ENCODE measurements around the gene ATR.

The ATR gene

GRCh38 chr3:142447852-142448823 is 130.4 kb downstream of the ATR start, which contains the start of gene XRN1 (continued):
- TF ChIP-seq ZNF610 (tag by site-specific recombination; IDR thresholded peaks at IDR 0.05; ENCODE audit: borderline replicate concordance), result no peak
- TF ChIP-seq KLF1 (tag by site-specific recombination; IDR thresholded peaks at IDR 0.05), result 0 out of 2 replicates have a peak, but pooled peaks have one; percentile 9
- TF ChIP-seq ZSCAN16 (tag by site-specific recombination; IDR thresholded peaks at IDR 0.05), result no peak
- TF ChIP-seq GLI2 (tag by site-specific recombination; IDR thresholded peaks at IDR 0.05; ENCODE audit: borderline replicate concordance, low read depth), result no peak
- no peak; the same call in 1 of the 2 replicates for TF ChIP-seq ZNF76 (tag by site-specific recombination; IDR thresholded peaks at IDR 0.05; ENCODE audit: borderline replicate concordance, low read depth)

- no peaks in the 10 kb centered on the region; the same call in 1 of the 2 replicates for H3K4me1 ChIP-seq (ENCODE audit: control insufficient read depth, insufficient read depth, low read length)
- H3K27ac ChIP-seq (ENCODE audit: extremely low read depth, low read depth, low read length), result peak overlapping the region; percentile 86
- ChIA-PET CTCF (no interaction called here), POLR2A (interaction anchor here (0.6 kb wide), 1 partner anchor 18 kb away, joined by 3 read pairs; no protein-coding TSS in a partner anchor)
- no peaks in the 10 kb centered on the region for H3K9me3 ChIP-seq (ENCODE audit: control insufficient read depth, insufficient read depth, low read depth, low read length)
- peaks cover 0 to 25% of the 10 kb centered on the region in 2 experiments; a peak in 1 of 3 replicates for H3K36me3 ChIP-seq (ENCODE audit: control insufficient read depth in 2 of 2, insufficient read depth in 1 of 2, low read length in 2 of 2)
- peak overlapping the region; percentile 73 for H3K4me3 ChIP-seq (ENCODE audit: low read depth, low read length)
- TF ChIP-seq ZFHX2 (tag by site-specific recombination; conservative IDR thresholded peaks at IDR 0.05) (peak; percentile 44), HOXA7 (CRISPR knock-in tag; IDR thresholded peaks at IDR 0.05; ENCODE audit: borderline replicate concordance) (no peak), ZNF148 (tag by site-specific recombination; IDR thresholded peaks at IDR 0.05; ENCODE audit: borderline replicate concordance) (no peak), ZNF133 (tag by site-specific recombination; IDR thresholded peaks at IDR 0.05) (no peak), ZSCAN30 (tag by site-specific recombination; IDR thresholded peaks at IDR 0.05) (no peak), ZNF169 (tag by site-specific recombination; IDR thresholded peaks at IDR 0.05) (no peak), PRDM1 (tag by site-specific recombination; IDR thresholded peaks at IDR 0.05) (peak; percentile 29; the same call in 1 of the 2 replicates), ZNF10 (tag by site-specific recombination; IDR thresholded peaks at IDR 0.05) (peak; percentile 79; the same call in 1 of the 2 replicates), ZNF426 (tag by site-specific recombination; IDR thresholded peaks at IDR 0.05) (no peak), ZEB2 (tag by site-specific recombination; IDR thresholded peaks at IDR 0.05) (no peak), ZXDB (tag by site-specific recombination; IDR thresholded peaks at IDR 0.05) (no peak), ZNF501 (tag by site-specific recombination; IDR thresholded peaks at IDR 0.05) (no peak), ZNF585B (tag by site-specific recombination; IDR thresholded peaks at IDR 0.05) (no peak), PBX3 (CRISPR knock-in tag; IDR thresholded peaks at IDR 0.05) (no peak), GFI1B (tag by site-specific recombination; IDR thresholded peaks at IDR 0.05) (no peak), PRDM10 (tag by site-specific recombination; IDR thresholded peaks at IDR 0.05) (peak; percentile 35; the same call in 1 of the 2 replicates), ZNF654 (tag by site-specific recombination; IDR thresholded peaks at IDR 0.05; ENCODE audit: low read depth) (no peak), ZNF473 (tag by site-specific recombination; IDR thresholded peaks at IDR 0.05) (no peak), EGR2 (tag by site-specific recombination; IDR thresholded peaks at IDR 0.05; ENCODE audit: low read depth) (peak; percentile 41), ZNF341 (tag by site-specific recombination; IDR thresholded peaks at IDR 0.05; ENCODE audit: low read depth) (peak; percentile 37; the same call in 1 of the 2 replicates)
- TF ChIP-seq, protein P1, sequence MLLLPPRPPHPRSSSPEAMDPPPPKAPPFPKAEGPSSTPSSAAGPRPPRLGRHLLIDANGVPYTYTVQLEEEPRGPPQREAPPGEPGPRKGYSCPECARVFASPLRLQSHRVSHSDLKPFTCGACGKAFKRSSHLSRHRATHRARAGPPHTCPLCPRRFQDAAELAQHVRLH (tag by site-specific recombination; IDR thresholded peaks at IDR 0.05), result no peak
These were observed 131.2 kb downstream of the ATR start for GRCh38 chr3:142447301-142447851.

Measured in HEK293 (cell line).